Activated B cell treated with CpG ODN at 0.5 μM for 24 hours (primary cell): ENCODE data around the gene TMEM63A. TPM values are rescaled to one million over a fixed set of nuclear protein-coding genes. Genes with fewer than 3 reads are reported as not detected.
A peak's percentile ranks its signal among the peaks of the same experiment; 100 is the strongest.

Source experiments
- ATAC-seq: fragments of 200-7000 bp; cut with Tn5 transposase; one replicate; pipeline ENCODE4 v1.10.0; 2021; ENCODE audit warnings: low read depth, mild to moderate bottlenecking, moderate library complexity
- CTCF ChIA-PET: fragments of 350-600 bp; sonication (Branson Sonifier 250); formaldehyde crosslinking; loops from one replicate; lab custom pipeline; 2021; ENCODE audit warnings: antibody characterized with exemption; lab: Charles Lee
- POLR2A ChIA-PET: fragments of 350-600 bp; sonication (Branson Sonifier 250); formaldehyde crosslinking; loops from one replicate; lab custom pipeline; 2021; ENCODE audit warnings: antibody characterized with exemption; lab: Charles Lee
- DNase-seq: peaks from one replicate; pipeline ENCODE4 v3.0.0; 2022
- H3K27ac Mint-ChIP-seq: one replicate; pipeline ENCODE4 v1.8.0; 2020; ENCODE audit warnings: mixed read lengths
- H3K27me3 Mint-ChIP-seq: one replicate; pipeline ENCODE4 v1.8.0; 2021; ENCODE audit warnings: mixed read lengths
- H3K36me3 Mint-ChIP-seq: one replicate; pipeline ENCODE4 v1.8.0; 2021; ENCODE audit warnings: low read depth, mixed read lengths
- H3K4me1 Mint-ChIP-seq: one replicate; pipeline ENCODE4 v1.8.0; 2021; ENCODE audit warnings: mixed read lengths
- H3K4me3 Mint-ChIP-seq: one replicate; pipeline ENCODE4 v1.8.0; 2020; ENCODE audit warnings: mild to moderate bottlenecking, mixed read lengths
- H3K9me3 Mint-ChIP-seq: one replicate; pipeline ENCODE4 v1.8.0; 2020; ENCODE audit warnings: mixed read lengths
- intact Hi-C: fragments of 100-400 bp; cut with micrococcal nuclease; formaldehyde crosslinking; loops from one replicate; pipeline ENCODE4 v1.15.1; 2024
- total RNA-seq: library from RNA; stranded (reverse); gene quantifications from 2 replicates; pipeline ENCODE4 v1.2.3, GENCODE V29; 2022
- TF ChIP-seq, protein P1 (sequence below): fragments of 200-600 bp; IDR thresholded peaks from one replicate; pipeline ENCODE4 v1.8.0; 2022; ENCODE audit warnings: antibody characterized with exemption, mild to moderate bottlenecking

TMEM63A gene
- total RNA-seq, 1 donor from 2014 or later: 74.5 TPM

- intact Hi-C loops: no loop called here
- Mint-ChIP-seq H3K27me3 (no peaks in the 10 kb centered on the region), H3K9me3 (no peaks in the 10 kb centered on the region), H3K4me3 (no peak overlapping the region), H3K27ac (peak overlapping the region; percentile 22), H3K4me1 (peaks cover 24% of the 10 kb centered on the region), H3K36me3 (peaks cover 15% of the 10 kb centered on the region)
- ATAC-seq (no peak), DNase-seq (no peak)
- ChIA-PET POLR2A (no interaction called here), CTCF (no interaction called here)
- TF ChIP-seq, protein P1, sequence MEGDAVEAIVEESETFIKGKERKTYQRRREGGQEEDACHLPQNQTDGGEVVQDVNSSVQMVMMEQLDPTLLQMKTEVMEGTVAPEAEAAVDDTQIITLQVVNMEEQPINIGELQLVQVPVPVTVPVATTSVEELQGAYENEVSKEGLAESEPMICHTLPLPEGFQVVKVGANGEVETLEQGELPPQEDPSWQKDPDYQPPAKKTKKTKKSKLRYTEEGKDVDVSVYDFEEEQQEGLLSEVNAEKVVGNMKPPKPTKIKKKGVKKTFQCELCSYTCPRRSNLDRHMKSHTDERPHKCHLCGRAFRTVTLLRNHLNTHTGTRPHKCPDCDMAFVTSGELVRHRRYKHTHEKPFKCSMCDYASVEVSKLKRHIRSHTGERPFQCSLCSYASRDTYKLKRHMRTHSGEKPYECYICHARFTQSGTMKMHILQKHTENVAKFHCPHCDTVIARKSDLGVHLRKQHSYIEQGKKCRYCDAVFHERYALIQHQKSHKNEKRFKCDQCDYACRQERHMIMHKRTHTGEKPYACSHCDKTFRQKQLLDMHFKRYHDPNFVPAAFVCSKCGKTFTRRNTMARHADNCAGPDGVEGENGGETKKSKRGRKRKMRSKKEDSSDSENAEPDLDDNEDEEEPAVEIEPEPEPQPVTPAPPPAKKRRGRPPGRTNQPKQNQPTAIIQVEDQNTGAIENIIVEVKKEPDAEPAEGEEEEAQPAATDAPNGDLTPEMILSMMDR: no peak
These were observed 38.8 kb downstream of the TMEM63A start for GRCh38 chr1:225843426-225843795.

- Mint-ChIP-seq H3K27me3 (no peaks in the 10 kb centered on the region), H3K4me1 (peaks cover 19% of the 10 kb centered on the region), H3K9me3 (no peaks in the 10 kb centered on the region), H3K4me3 (no peak overlapping the region), H3K36me3 (peaks cover 15% of the 10 kb centered on the region), H3K27ac (peak overlapping the region; percentile 22)
- no peak for ATAC-seq
- intact Hi-C loops: no loop called here
- DNase-seq: no peak
- TF ChIP-seq, protein P1: no peak
- ChIA-PET CTCF (no interaction called here), POLR2A (no interaction called here)
These were observed 39.3 kb downstream of the TMEM63A start for GRCh38 chr1:225842788-225843425.

DNA sequence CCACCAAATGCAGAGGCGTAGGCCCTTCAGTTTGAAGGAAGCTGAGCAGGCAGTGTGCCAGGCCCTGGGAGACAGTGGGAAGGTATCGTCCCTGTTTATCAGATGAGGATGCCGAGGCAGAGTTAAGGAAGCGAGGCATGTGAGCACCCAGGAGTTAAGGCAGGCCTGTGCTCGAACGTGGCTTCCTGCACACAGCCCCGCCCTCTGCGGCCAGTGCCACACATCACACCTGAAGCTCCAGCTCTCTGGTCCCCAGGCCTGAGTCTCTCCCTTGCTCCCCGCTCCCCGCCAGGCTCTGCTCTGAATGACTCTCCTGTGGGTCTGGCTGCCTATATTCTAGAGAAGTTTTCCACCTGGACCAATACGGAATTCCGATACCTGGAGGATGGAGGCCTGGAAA lies 40.1 kb downstream of the TMEM63A start:
- Mint-ChIP-seq H3K9me3 (no peaks in the 10 kb centered on the region), H3K36me3 (peaks cover 13% of the 10 kb centered on the region), H3K4me1 (peaks cover 11% of the 10 kb centered on the region), H3K27me3 (no peaks in the 10 kb centered on the region), H3K27ac (no peak overlapping the region), H3K4me3 (no peak overlapping the region)
- TF ChIP-seq, protein P1: no peak
- intact Hi-C loops: no loop called here
- ChIA-PET CTCF (no interaction called here), POLR2A (no interaction called here)
- DNase-seq (no peak), ATAC-seq (no peak)

DNA sequence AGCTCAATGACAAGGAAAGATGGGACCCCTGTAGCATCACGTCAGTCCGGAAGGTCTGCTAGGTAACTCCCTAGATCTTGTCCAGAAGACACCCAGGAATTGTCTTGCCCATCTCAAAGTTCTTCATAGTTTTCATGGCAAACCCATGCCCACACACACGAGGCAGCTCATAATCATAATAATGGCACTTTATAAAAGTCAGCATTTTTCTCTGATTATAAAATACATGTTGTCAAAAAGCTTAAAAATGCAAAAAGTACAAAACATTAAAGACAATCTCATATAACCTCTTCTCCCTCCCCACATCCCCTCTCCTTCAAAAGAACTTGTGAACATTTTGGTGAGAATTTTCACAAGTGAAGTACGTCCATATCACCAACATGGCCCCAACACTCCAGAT lies 41.5 kb downstream of the TMEM63A start:
- ChIA-PET CTCF (no interaction called here), POLR2A (no interaction called here)
- Mint-ChIP-seq H3K4me3 (no peak overlapping the region), H3K27me3 (no peaks in the 10 kb centered on the region), H3K4me1 (no peaks in the 10 kb centered on the region), H3K9me3 (no peaks in the 10 kb centered on the region), H3K36me3 (no peaks in the 10 kb centered on the region), H3K27ac (no peak overlapping the region)
- DNase-seq: no peak
- ATAC-seq: no peak
- TF ChIP-seq, protein P1: no peak
- intact Hi-C loops: no loop called here

GRCh38 chr1:225840223-225840610 lies 42.0 kb downstream of the TMEM63A start:
- Mint-ChIP-seq H3K9me3 (no peaks in the 10 kb centered on the region), H3K27ac (no peak overlapping the region), H3K36me3 (no peaks in the 10 kb centered on the region), H3K4me1 (no peaks in the 10 kb centered on the region), H3K4me3 (no peak overlapping the region), H3K27me3 (no peaks in the 10 kb centered on the region)
- POLR2A ChIA-PET: no interaction called here
- CTCF ChIA-PET: no interaction called here
- ATAC-seq (no peak), DNase-seq (no peak)
- TF ChIP-seq, protein P1: no peak
- intact Hi-C loops: no loop called here
